ENCODE measurements around the gene IL2RA.
"Not testable (repeated sequence)": the region's sequence is repeated elsewhere in the genome, so short reads cannot be mapped to it uniquely, and the experiment has no call there.

Gene IL2RA

DNA sequence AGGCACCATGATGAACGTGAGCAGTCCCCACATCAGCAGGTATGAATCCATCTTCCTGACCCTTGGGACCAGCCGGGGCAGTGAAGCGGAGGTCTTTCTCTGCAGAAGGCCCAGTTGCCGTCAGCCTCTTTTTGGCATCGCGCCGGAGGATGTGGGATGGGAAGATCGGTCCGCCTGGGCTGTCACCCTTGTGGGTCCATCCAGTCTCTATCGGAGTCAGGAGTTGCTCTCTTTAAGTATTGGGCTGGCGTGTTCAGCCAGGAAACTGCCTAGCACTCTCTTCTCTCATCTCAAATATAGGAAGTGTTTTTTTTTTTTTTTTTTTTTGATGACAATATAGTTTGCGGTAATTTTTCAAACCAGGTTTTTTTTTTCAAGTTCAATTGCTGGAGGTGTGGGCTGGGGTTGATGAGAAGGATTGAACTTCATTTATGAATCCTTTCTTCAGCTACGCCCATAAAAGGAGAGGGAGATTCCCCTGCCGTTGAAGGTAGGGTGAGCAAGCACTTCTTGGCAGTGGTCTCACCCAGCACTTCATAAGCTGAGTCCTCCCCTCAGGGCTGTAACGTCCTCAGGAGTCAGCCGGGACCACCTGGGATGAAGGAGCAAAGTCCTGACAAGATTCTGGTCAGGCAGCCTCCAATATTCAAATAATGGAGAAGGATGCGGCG, at the start of gene IL2RA:
Gene IL2RA, minus strand, starts transcription at position 267 of the 671 bp plus-strand sequence. Its CDS starts 216 bp downstream, at position 51.
- peak in 2 of 3 donors; percentile 68 to 71 for DNase-seq (ENCODE audit: low read depth in 3 of 3)

DNA sequence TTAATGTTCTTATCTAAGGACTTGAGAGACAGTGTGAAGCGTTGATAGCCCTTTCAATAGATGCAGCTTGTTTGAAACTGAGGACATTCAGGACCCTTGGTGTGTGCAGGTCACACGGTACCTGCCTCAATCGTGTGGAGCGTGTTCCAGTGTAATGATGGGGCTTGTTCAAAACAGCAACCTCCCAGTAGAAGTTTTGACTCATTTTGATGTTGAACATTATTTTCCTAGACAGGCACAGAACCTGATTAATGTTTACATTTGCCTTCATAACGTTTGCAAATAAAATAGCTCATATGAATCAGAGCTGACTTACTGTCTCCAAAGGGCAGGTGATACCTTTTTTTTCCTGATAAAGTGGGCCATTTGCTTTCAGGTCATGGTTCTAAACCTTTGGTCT, 48.0 kb upstream of the IL2RA start:
- no peak for DNase-seq (ENCODE audit: low read depth in 3 of 3)

DNA sequence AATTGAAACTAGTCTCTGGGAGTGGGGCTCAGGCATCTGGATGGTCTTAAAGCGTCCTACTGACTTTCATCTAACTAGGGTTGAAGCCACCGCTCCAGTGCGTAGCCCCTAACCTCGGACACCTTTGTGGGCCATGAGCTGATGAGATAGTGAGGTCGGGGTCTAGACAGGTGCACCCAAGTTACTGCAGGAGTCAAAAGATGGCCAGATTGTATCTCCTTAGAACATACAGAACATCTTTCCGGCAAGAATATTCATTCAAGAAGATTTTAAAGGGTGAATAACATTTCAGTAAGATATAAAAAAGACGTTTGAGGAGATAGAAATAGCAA, 47.2 kb upstream of the IL2RA start:
- DNase-seq (ENCODE audit: low read depth in 3 of 3): no peak

DNA sequence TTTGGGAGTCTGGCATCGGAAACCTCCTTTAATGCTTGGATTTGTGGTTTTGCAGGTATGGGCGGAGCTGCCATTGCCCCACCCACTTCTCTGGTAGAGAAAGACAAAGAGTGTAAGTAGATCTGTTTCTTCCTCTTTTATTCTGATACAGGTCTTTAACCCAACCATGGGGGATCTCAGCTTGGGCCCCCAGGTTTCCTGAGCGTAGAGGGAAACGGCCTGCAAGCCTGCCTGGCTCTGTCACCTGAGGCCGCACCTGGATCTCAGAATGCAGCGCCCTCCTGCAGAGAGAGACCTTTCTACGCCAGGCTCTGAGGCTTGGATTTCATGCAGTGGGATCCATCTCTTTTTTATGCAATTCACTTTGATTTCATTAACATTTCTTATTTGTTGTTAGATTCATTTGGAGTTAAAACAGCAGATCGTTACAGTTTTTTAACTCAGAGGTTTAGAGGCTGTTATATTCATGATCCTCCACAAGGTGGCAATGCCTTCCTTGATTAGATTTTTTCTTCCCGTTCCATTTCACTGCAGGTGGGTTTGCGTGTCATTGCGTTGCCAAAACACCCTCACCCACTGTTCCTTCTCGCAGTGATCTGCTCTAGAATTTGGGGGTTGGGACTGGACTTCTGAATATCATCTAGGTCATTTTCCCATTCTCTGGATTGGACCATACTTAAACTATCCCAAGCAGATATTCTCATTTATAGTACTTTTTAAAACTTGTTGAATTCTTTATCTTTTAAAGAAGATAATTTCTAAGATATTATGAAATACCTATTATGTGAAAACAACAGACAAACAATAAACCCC, 46.7 kb upstream of the IL2RA start:
- no peak for DNase-seq (ENCODE audit: low read depth in 3 of 3)

DNA sequence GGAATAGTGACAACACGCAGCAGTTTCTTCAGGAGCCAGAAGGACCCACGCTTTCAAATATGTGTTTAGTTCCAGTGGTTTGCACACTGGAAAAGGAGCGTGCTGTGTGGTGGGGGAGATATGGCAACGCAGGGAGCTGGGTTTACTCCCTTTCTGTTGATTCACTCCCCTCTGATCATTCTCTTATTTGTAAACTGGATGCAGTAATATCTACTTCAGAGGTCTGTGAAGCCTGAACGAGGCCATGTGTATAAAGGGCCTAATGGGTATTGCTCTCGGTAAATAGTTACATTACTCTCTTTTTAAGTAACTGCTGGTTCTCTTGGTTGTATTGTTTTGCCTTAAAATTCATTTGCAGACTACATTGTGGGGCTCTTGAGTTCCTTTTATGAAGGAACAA, 45.9 kb upstream of the IL2RA start:
- no peak for DNase-seq (ENCODE audit: low read depth in 3 of 3)

DNA sequence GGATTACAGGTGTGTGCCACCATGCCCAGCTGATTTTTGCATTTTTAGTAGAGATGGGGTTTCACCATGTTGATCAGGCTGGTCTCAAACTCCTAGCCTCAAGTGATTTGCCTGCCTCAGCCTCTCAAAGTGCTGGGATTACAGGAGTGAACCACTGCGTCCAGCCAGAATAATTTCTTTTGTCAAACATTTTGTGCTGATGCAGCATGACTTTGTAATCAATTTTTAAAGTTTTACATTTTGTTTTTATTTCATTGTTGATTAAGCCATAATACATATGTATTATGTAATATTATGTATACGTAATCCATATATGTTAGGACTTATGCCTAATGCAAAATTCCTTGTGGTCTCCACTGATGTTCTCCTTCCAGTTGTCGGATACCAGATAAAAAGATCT, 45.4 kb upstream of the IL2RA start:
- not testable (repeated sequence) for DNase-seq (ENCODE audit: low read depth in 3 of 3)

DNA sequence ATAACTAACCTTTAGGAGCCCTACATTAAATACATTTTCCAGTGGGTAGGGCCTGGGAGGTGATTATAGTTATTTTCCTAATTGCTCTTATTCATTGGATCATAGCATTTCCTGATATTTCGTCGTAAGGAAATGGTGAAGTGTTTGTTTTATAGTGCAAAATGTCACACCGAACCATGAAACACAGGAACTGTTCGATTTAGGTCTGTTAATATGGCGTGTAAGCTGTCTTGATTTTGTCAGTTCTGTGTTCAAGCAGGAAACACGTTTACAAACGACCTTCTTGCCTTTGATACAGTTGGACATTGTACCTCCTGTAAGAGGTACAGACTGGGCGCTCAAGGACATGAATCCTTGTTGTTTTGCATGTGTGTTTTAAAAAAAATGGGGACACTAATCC, 41.4 kb upstream of the IL2RA start:
- DNase-seq (ENCODE audit: low read depth in 3 of 3): no peak

DNA sequence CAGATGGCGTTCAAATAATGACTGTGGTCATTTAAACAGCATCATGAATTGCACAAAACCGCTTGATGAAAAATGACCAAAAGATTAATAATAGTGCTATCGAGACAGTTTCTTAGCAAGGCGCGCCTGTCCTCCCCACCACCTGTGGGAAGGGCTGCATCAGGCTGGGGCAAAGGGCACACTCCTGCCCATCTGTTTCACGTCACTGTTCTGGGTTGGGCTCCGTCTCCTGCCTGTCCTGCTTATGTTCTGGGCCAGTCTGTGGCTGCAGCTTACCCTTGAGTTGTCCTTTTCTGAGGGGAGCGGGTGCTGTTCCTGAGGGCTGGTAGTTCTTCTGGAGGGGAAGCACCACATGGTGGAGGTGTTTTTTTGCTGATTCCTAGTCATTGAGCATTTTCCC, 40.0 kb upstream of the IL2RA start:
- DNase-seq (ENCODE audit: low read depth in 3 of 3): no peak

DNA sequence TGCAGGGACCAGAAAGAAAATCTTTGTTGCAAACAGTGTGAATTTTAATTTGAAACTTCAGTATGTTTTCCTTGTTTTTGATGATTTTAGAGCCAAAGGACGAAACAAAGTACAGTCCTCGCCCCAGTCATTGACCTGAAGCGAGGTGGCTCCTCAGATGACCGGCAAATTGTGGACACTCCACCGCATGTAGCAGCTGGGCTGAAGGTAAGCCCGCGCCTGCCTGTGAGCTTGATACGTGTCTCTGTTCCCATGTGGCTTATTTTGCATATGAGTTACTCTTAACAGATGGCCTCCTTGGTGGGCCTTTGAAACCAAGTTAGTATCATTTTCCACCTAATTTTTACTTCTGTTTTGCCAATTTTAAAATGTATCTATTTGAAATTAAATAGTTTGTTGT, 39.0 kb upstream of the IL2RA start:
- no peak for DNase-seq (ENCODE audit: low read depth in 3 of 3)

DNA sequence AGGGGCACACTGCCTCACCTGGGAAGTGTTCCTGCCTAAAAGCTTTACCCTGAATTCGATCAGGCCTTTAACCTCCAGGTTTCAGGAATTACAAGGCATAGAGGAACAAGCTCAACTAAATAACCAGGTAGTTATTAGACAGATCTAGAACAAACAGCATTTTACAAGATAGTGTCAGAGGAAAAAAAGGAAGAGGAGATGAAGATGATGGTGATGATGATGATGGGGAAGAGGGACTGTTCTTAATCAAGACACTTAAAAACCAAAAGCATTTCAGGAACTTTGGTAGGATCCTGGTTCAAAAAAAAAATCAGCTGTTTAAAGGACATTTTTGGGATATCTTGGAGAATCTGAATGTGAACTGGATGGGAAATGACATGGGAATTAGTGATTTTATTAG, 38.2 kb upstream of the IL2RA start:
- DNase-seq (ENCODE audit: low read depth in 3 of 3): no peak

DNA sequence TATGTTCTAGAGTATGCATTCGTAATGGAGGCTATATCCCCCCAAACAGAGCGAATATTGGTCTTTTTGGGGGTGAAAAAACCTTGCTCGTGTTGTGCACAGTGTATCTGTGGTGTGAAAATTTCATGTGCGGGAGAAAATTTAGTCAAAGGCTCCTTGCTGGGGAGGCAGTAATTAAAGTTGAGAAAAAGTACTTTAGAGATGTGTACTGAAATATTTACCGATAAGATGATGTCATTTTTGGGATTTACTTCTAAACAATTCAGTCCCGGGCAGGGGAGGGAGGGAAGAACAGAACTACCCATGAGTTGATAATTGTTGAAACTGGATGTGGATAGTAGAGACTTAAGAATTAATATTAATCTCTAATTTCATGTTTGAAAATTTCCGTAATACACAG, 36.0 kb upstream of the IL2RA start:
- no peak for DNase-seq (ENCODE audit: low read depth in 3 of 3)

DNA sequence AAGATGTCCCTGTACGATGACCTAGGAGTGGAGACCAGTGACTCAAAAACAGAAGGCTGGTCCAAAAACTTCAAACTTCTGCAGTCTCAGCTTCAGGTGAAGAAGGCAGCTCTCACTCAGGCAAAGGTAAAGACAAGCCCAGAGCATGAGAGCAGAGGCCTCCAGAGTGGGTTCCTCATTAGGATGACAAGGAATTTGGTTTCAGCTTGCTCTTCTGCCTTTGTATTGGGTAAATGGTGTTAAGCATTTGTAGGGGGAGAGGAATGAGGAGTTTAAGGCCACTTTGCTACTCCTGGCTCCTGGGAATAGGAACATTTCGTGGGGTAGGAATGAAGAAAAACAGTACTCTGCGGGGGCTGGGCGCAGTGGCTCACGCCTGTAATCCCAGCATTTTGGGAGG, 34.9 kb upstream of the IL2RA start:
- no peak for DNase-seq (ENCODE audit: low read depth in 3 of 3)

DNA sequence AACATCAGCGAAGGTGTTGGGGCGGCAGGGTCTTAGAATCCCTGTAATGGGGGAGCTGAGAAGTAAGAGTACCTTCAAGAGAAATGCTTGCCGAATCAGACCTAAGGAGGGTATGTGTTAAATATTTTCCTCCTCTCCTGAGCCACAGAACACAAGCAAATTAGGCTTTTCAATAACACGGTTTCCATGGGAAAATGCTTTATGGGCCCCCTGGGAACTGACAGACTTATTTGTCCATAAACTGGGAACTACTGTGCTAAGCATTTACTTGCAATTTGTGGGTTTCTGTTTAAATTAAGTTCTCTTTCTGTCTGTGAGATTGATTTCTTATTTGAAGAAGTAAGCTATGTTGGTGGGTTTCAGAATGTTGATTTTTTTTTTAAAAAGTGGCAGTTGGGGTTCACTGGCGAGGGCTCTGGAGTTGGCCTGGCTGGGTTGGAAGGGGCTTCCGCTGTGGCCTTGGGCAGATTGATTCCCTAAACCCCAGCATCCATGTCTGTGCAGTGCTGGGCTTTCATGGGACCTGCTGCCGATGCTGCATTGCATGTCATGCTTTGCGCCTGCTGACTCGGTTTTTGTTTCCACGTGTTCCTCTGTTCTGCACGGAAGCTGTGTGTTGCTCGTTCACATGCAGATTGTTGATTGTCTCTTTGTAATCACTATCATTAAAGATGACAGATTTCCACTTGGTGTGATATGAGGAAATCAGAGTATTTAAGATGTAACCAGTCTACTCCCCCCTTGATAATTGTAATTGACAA, 33.8 kb upstream of the IL2RA start:
- DNase-seq (ENCODE audit: low read depth in 3 of 3): no peak

DNA sequence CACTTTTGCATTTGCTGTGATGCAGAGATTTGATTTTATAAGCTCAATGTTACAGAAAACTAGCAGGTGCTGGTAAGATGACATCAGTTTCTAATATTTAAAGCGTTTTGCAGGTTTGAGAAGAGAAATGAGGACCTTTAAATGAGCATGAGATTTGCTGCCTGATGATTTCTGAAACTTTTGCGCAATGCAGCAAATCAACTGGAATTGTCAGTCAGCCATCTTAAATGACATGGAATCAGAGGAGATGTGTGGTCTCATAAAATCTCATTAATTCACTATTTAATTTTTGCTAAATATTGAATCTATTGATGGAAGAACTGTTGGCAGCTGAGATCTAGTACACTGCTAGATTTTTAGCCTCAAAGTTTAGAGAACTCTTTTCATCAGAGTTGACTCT, 30.6 kb upstream of the IL2RA start:
- DNase-seq (ENCODE audit: low read depth in 3 of 3): no peak

DNA sequence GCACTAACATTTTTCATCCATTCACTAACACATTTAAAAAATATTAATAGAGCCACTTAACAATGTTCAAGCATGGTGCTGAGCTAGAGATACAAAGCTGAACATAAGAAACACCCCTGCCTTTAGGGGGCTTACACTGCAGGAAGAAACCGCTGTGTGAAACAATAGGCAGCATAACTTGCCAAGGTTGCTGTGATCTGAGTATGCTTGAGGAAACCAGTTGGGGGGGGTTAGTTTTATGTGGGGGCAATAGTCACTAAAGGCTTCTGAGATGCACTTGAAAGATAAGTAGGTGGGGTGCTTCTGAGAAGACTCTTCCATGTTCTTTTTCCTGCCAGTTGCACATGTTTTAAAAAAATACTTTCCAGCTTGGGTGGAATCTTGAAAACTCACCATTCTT, 29.5 kb upstream of the IL2RA start:
- DNase-seq (ENCODE audit: low read depth in 3 of 3): no peak

DNA sequence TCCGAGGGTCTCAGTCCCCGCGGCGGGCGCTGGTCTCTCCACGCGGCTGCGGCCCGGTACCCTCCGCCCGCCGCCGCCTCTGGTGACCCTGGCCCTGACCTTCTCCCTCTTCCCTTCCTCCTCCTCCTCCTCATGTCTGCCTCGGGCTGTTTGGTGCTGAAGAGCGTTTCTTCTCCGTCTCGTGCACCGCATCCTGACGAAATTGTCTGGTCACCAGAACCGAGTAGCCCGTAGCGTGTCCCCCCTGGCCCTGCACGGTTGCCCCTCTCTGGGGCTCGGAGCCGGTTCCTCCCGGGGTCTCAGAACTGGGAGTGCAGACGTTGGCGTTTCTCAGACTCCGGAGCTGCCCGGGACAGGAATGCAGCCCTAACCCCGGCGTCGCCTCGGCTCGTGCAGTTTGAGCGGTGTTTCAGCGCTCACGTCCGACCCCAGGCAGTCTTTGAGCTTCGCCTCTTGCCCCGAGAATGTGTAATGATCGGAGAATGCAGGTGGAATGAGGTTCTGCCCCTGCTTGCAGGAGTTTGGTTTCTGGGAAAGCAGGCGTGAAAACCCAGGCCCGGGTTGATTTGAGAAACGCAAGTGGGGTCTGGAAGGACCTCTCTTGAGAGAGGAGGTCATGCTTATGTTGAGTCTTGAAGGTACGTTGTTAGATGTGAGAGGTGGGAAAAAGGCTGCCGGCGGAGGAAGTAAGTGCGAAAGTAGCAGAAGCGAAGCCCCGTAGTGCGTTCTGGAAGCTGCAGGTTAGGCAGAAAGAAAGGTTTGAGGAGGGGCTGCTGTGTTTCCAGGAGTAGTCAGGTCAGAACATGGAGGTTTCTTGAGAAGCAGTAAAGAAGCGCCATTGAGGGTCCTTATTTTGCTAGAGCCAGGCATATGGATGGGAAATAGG, 27.4 kb upstream of the IL2RA start:
- no peak for DNase-seq (ENCODE audit: low read depth in 3 of 3)

DNA sequence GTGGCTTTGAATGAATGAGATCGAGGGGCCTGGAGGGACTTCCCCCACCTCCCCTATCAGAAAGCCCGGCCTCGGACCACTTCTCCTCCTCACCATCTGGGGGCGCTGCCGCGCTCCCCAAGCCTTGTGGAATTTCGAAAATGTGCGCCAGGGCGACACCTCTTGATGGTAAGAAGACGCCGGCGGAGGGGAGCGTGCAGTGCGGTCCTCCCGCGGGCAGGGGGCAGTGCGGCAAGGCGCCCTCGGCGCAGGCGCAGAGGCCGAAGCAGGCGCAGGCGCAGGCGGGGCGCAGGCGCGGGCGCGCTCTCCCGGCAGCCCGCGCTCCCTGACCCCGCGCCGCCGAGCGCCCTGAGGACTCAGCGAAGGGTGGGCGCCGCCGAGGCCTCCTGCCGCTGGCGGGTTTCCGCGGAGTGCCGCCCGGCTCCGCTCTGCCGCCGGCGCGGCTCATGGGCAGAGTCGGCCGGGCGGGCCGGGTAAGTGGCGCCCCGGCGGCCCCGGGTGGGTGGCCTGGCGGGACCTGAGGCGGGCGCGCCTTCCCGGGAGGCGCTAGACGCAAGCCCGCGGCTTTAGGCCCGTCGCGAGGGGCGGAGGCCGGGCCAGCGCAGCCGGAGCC, 26.7 kb upstream of the IL2RA start, which contains the start of gene RBM17:
Gene RBM17, plus strand, starts transcription at position 314 of the 613 bp plus-strand sequence. CDS start 8,032 bp downstream, outside the sequence.
- peak; percentile 92 to 98 (median 97) for DNase-seq (ENCODE audit: low read depth in 3 of 3)

DNA sequence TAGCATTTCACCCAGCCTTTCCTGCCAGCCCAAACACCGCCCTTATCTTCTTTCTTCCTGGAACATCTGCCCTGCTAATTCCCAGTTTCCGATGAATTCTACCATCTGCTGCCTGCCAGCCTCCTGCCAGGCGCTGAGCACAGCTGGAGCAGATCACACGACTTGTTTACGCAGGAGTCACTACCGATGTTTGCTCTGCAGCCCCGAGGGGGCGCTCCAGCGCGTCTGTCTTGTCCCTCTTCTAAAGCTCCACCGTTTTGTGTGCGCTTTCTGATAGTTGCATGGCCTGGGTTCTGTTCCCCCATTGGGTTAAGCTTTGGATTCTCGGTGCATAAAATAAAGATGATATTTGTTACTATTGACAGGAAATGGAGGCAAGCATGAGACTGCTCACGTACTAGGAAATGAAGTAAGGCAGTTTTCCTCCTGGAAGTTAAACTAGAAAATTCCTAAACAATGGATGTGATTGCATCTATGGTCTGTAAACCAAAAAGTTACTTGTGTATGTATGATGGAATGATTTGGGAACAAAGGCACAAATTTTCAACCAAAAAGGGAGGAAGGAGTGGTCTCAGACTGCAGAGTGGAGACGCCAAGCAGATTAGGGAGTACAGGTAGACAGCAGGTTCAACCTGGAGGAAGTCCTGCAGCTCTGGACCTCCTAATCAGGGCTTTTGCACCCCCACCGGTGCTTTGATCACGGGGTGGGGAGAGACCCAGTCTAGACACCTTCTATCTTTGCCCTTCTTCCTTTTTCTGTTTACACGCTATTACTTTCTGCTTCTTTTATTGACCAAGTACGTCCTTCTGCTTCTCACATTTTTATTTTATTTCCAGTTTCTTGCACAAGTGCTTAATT, 24.4 kb upstream of the IL2RA start:
- peak in 2 of 3 donors; percentile 85 to 88 for DNase-seq (ENCODE audit: low read depth in 3 of 3)

DNA sequence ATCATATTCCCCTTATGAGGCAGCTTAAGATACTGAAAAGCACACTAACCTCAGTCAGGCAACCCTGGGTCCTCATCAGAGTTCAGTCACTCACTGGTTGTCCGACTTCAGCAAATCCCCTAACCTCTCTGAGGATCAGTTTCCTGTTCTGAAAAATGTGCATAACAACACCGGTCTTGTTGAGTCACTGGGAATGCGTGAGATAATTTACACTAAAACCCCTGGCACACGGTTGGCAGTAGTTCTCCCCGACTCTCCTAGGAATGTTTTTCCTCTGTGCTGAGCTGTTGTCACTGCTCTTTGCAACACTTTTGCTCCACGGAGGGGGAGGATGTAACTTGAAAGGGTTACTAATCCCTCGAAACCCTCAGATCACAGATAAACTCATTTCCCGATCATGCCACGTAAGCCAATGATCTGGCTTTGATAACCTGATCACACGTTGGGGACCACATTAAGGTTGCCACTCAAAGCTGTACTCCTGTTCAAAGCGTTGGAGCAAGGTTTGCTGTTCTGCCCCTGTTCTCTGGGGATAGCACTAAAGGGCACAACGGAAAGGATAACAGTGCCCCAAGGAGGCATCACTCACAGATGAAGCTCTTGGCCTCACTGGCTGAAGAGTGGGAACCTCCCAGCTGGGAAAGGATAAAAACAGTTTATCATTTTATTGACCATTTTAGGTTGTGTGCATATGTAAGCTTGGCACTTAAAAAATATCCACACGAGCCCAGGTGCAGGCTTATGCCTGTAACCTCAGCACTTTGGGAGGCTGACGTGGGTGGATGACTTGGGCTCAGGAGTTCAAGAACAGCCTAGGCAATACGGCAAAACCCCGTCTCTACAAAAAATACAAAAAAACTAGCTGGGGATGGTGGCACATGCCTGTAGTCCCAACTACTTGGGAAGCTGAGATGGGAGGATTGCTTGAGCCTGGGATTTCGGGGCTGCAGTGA, 21.6 kb upstream of the IL2RA start:
- DNase-seq (ENCODE audit: low read depth in 3 of 3): peak in 2 of 3 donors; percentile 64 to 74
